ENCODE data around the gene GLTP.

GRCh38 chr12:109830267-109830666 lies 50.1 kb downstream of the GLTP start:
- no peak for TF ChIP-seq CTCF (IDR thresholded peaks at IDR 0.05 in 4 of 5, conservative IDR thresholded peaks at IDR 0.05 in 1 of 5)
- TF ChIP-seq POLR2A (IDR thresholded peaks at IDR 0.05) = no peak
